ENCODE results near the gene ZNF526. TPM values are rescaled to one million over a fixed set of nuclear protein-coding genes. Genes with fewer than 3 reads are reported as not detected.

The ZNF526 gene
- total and polyA plus RNA-seq, 9 donors = 2.4 to 17.9 (median 12.9) TPM

DNA sequence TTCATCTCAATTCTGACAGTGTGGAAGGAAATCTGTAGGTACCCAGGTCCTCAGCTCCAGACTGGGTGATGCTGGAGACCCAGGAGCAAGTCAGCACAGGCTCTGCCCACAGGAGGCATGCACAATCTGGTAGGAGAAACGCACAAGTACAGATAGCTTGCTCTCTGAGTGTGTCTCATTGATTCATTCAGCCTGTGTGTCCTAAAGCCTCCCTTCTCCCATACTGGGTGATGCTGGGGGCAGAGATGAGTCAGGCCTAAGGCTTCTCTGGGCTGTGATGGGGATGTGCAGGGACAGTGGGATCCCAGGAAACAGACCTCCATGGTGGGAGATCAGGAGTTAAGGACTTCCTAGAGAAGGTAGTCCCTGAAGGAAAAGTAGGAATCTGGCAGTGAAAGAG is 6.8 kb downstream of the ZNF526 start:
- Histone ChIP-seq H3K4me1 (ENCODE audit: insufficient read depth) (no peaks in the 10 kb centered on the region), H3K36me3 (no peaks in the 10 kb centered on the region), H3K9me3 (no peaks in the 10 kb centered on the region), H3K4me3 (no peak overlapping the region), H3K27me3 (no peaks in the 10 kb centered on the region), H3K27ac (no peak overlapping the region)
- no peak for TF ChIP-seq CTCF (IDR thresholded peaks at IDR 0.05)
- no peak for TF ChIP-seq POLR2A (IDR thresholded peaks at IDR 0.05)
- no peak for TF ChIP-seq EP300 (IDR thresholded peaks at IDR 0.05)
- DNase-seq = no peak
- intact Hi-C loops (cut with DNase I) = no loop called here
- 80 to 91% (median 85%) methylated on average over 1 of the region's 1 CpG for WGBS, 3 donors

DNA sequence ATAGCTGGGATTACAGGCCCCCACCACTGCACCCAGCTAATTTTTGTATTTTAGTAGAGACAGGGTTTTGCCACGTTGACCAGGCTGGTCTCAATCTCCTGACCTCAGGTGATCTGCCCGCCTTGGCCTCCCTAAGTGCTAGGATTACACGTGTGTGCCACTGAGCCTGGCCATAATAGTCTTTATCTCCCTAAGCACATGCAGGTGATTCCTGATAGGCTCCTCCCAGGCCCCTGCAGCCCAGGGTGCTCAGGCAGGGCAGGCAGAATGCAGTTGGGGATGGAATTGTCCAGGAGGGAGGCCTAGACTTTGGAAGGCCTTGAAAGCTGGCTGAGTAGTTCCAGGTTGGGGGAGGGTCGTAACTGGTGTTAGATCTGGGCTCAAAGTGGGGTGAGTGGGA is 8.5 kb downstream of the ZNF526 start:
- intact Hi-C loops (cut with DNase I) = no loop called here
- DNase-seq = no peak
- no peak overlapping the region for H3K4me3 ChIP-seq
- WGBS, 3 donors = 65 to 71% (median 71%) methylated on average over 4 of the region's 4 CpGs
- H3K27me3 ChIP-seq = no peaks in the 10 kb centered on the region
- TF ChIP-seq CTCF (IDR thresholded peaks at IDR 0.05) (no peak), POLR2A (IDR thresholded peaks at IDR 0.05) (no peak), EP300 (IDR thresholded peaks at IDR 0.05) (no peak)
- H3K36me3 ChIP-seq = no peaks in the 10 kb centered on the region
- H3K27ac ChIP-seq = no peak overlapping the region
- H3K9me3 ChIP-seq = no peaks in the 10 kb centered on the region
- H3K4me1 ChIP-seq (ENCODE audit: insufficient read depth) = no peaks in the 10 kb centered on the region

DNA sequence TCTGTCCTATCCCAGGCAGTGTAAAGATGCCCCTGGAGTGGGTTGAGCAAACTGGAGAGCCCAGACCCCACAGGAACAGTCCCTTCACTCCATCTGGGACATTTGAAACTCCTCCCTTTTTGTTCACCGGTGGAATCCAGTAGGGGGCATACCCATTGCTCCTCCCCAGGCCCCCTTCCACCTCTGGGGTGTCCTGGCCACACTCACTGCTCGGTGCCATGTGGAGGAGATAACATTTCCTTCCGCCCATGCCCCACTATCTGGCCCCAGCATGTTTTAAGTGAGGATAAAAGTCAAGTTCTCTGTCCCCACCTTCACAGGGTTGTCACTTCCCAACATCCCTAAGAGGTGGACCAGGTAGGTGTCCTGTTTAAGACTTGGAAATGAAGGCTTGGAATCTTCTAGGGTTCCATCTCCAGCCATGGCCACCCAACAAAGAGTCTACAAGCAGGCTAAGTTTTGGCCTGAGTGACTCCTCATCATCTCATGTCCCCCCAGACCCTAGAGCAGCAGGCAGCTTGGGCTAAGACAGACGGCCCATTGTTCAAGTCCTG is 9.3 kb downstream of the ZNF526 start:
- DNase-seq = no peak
- Histone ChIP-seq H3K9me3 (no peaks in the 10 kb centered on the region), H3K4me3 (no peak overlapping the region), H3K4me1 (ENCODE audit: insufficient read depth) (no peaks in the 10 kb centered on the region), H3K36me3 (no peaks in the 10 kb centered on the region), H3K27me3 (no peaks in the 10 kb centered on the region), H3K27ac (no peak overlapping the region)
- intact Hi-C loops (cut with DNase I) = no loop called here
- WGBS, 3 donors = 64 to 70% (median 68%) methylated on average over 4 of the region's 4 CpGs
- TF ChIP-seq EP300 (IDR thresholded peaks at IDR 0.05) = no peak
- TF ChIP-seq POLR2A (IDR thresholded peaks at IDR 0.05) = no peak
- TF ChIP-seq CTCF (IDR thresholded peaks at IDR 0.05) = no peak

- H3K27ac ChIP-seq = no peak overlapping the region
- no peaks in the 10 kb centered on the region for H3K36me3 ChIP-seq
- intact Hi-C loops (cut with DNase I) = no loop called here
- WGBS, 3 donors = 24 to 27% (median 27%) methylated on average over 8 of the region's 8 CpGs
- no peaks in the 10 kb centered on the region for H3K4me1 ChIP-seq (ENCODE audit: insufficient read depth)
- H3K27me3 ChIP-seq = no peaks in the 10 kb centered on the region
- H3K9me3 ChIP-seq = no peaks in the 10 kb centered on the region
- TF ChIP-seq POLR2A (IDR thresholded peaks at IDR 0.05) = no peak
- TF ChIP-seq CTCF (IDR thresholded peaks at IDR 0.05) = no peak
- TF ChIP-seq EP300 (IDR thresholded peaks at IDR 0.05) = no peak
- H3K4me3 ChIP-seq = no peak overlapping the region
- no peak for DNase-seq
Measured at GRCh38 chr19:42229855-42230351, 9.8 kb downstream of the ZNF526 start.

Data from ovary (tissue), 9 donors.